NK-92 (cell line): ENCODE data around the gene ANKRD13B.

Experiments used
- DNase-seq: peaks from one replicate; lab custom pipeline; 2025; ENCODE audit not compliant: unreplicated experiment; lab: John Stamatoyannopoulos, UW

ANKRD13B gene

GRCh38 chr17:29616300-29617048, 23.5 kb downstream of the ANKRD13B start:
- DNase-seq = no peak

GRCh38 chr17:29617125-29617480, 24.2 kb downstream of the ANKRD13B start:
- no peak for DNase-seq

GRCh38 chr17:29617481-29618271, 24.7 kb downstream of the ANKRD13B start:
- peak; percentile 18 for DNase-seq

GRCh38 chr17:29618272-29619065, 25.5 kb downstream of the ANKRD13B start:
- DNase-seq = no peak

- no peak for DNase-seq
Measured at GRCh38 chr17:29619251-29619650, 26.3 kb downstream of the ANKRD13B start.

GRCh38 chr17:29620271-29620670, 27.3 kb downstream of the ANKRD13B start:
- no peak for DNase-seq

GRCh38 chr17:29620779-29621500, 28.0 kb downstream of the ANKRD13B start:
- no peak for DNase-seq

GRCh38 chr17:29621751-29622194, 28.8 kb downstream of the ANKRD13B start:
- DNase-seq = no peak

GRCh38 chr17:29622337-29623282, 29.7 kb downstream of the ANKRD13B start, which contains the start of gene CORO6:
Gene CORO6, minus strand, starts transcription at chr17:29622912. Its CDS starts 1,491 bp downstream, at chr17:29621421.
- no peak for DNase-seq

GRCh38 chr17:29623283-29623647, 30.3 kb downstream of the ANKRD13B start:
- no peak for DNase-seq

GRCh38 chr17:29624586-29624985, 31.7 kb downstream of the ANKRD13B start:
- DNase-seq = no peak

GRCh38 chr17:29625037-29625750, 32.3 kb downstream of the ANKRD13B start:
- DNase-seq = no peak

- DNase-seq = no peak
Measured at GRCh38 chr17:29627951-29628350, 35.0 kb downstream of the ANKRD13B start.

- DNase-seq = no peak
Measured at GRCh38 chr17:29628644-29629043, 35.7 kb downstream of the ANKRD13B start.

- DNase-seq = no peak
Measured at GRCh38 chr17:29629839-29630238, 36.9 kb downstream of the ANKRD13B start.

GRCh38 chr17:29630630-29631193, 37.8 kb downstream of the ANKRD13B start:
- no peak for DNase-seq

GRCh38 chr17:29633886-29634285, 41.0 kb downstream of the ANKRD13B start:
- DNase-seq = no peak

- no peak for DNase-seq
Measured at GRCh38 chr17:29640413-29640812, 47.5 kb downstream of the ANKRD13B start.
